CD4-positive, alpha-beta T cell treated with Interleukin-15 for 1 hour (primary cell): Measurements from ENCODE around the gene HIVEP2.
"Not testable (repeated sequence)": the region's sequence is repeated elsewhere in the genome, so short reads cannot be mapped to it uniquely, and the experiment has no call there.

Source experiments
- DNase-seq: peaks from one replicate; pipeline ENCODE4 v3.0.0-alpha.2; 2020

Gene HIVEP2, protein sequence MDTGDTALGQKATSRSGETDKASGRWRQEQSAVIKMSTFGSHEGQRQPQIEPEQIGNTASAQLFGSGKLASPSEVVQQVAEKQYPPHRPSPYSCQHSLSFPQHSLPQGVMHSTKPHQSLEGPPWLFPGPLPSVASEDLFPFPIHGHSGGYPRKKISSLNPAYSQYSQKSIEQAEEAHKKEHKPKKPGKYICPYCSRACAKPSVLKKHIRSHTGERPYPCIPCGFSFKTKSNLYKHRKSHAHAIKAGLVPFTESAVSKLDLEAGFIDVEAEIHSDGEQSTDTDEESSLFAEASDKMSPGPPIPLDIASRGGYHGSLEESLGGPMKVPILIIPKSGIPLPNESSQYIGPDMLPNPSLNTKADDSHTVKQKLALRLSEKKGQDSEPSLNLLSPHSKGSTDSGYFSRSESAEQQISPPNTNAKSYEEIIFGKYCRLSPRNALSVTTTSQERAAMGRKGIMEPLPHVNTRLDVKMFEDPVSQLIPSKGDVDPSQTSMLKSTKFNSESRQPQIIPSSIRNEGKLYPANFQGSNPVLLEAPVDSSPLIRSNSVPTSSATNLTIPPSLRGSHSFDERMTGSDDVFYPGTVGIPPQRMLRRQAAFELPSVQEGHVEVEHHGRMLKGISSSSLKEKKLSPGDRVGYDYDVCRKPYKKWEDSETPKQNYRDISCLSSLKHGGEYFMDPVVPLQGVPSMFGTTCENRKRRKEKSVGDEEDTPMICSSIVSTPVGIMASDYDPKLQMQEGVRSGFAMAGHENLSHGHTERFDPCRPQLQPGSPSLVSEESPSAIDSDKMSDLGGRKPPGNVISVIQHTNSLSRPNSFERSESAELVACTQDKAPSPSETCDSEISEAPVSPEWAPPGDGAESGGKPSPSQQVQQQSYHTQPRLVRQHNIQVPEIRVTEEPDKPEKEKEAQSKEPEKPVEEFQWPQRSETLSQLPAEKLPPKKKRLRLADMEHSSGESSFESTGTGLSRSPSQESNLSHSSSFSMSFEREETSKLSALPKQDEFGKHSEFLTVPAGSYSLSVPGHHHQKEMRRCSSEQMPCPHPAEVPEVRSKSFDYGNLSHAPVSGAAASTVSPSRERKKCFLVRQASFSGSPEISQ (N-terminal part only)

DNA sequence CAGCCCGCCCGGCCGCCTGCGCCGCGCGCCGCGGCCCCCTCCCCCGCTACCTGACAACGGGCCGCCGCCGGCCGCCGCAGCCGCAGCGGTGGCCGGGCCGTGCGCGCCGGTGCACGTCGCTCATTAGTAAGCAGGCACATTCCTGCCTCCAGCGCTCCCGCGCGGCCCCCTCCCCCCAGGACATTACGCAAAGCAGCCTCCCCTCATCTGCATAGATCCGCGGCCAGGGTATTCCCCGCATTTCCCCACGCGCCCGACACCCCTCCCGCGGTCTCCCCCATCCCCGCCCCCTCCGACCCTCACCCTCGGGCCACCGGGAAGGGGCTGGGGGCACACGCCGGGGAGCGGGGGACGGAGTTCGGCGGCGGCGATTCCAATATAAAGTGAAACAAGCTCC lies at the start of gene HIVEP2:
Gene HIVEP2 (minus strand): TSS at position 128 of the 397 bp plus-strand sequence. CDS start 170,438 bp downstream, outside the sequence.
- DNase-seq, result peak; percentile 93

DNA sequence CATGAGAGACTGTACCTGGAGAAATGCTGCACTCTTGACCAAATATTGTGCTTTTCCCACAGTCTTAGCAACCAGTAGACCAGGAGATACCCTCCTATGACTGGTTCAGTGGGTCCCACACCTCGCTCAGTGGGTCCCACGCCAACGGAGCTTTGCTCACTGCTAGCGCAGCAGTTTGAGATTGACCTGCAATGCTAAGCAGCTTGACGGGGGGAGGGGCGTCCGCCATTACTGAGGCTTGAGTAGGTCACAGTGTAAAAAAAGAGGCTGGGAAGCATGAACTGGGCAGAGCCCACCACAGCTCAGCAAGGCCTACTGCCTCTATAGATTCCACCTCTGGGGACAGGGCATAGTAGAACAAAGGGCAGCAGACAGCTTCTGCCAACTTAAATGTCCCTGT lies 49.0 kb upstream of the HIVEP2 start:
- DNase-seq, result no peak

DNA sequence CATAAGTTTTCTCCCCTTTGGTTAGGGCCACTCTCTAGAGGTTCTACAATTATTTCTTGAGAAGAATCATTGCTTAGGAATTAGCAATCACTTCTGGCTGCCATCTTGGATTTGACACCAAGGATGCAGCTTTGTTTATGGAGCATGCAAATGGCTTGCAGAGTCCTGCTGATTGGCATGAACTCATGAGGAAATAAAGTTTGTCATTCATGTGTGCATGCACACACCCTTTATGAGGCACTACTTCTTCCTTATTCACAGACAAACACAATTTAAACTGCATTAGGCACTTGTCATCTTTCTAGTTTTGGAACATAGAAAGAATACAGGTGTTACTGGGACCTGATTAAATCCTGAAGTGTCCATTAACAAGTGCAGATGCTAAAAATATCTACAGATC lies 42.5 kb upstream of the HIVEP2 start:
- DNase-seq, result no peak

DNA sequence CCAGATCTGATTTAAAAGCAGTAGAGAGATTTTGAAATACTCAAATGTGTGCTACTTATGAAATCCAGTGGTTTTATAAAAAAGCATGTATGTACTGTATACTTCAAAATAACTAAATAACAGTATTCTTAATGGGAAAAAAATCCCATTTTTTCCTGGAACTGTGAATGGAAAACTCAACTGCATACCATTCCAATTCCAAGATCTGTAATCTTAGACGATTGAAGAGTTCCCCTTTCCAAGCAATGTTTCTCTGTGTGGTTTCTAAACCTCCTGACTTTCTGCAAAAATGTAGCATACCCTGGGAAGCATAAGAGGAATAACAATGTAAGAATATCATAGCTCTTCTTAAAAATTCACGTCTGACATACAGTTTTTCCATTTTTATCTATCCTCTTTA lies 40.3 kb upstream of the HIVEP2 start:
- DNase-seq, result no peak

DNA sequence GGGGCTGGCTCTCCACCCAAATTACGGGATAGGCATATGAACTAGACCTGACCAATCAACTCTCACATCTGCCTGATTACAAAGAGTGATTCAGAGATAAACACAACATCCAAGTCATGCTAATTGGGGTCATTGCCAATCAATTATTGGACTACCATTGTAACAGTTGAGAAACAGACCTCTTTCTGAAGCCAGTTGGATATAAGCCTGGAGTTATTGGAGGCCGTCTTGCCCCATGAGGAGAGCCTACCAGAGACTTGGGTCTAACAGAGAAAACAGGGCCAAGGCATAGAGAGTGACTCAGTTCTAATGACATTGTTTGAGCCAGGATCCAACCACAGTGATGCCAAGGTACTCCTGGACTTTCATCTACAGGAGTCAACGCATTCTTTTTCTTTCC lies 39.4 kb upstream of the HIVEP2 start:
- DNase-seq, result no peak

DNA sequence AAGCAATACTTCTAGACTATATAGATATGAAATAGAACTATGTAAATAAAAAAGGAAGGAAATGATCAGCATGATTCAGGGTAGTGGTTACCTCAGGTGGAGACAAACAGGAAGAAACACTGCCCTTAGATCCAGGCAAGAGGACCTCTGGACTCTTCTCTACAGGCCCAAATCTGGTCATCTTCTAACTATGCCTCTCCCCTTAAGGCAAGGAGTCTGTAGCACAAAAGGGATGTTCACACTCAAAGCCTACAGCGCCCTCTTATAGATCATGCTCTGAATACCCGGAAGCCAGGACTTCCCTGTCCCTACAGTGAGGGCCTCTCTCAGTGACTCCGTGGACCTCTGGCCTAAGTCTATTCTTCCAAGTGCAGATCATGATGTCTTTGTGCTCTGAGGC lies 30.4 kb upstream of the HIVEP2 start:
- DNase-seq, result no peak

DNA sequence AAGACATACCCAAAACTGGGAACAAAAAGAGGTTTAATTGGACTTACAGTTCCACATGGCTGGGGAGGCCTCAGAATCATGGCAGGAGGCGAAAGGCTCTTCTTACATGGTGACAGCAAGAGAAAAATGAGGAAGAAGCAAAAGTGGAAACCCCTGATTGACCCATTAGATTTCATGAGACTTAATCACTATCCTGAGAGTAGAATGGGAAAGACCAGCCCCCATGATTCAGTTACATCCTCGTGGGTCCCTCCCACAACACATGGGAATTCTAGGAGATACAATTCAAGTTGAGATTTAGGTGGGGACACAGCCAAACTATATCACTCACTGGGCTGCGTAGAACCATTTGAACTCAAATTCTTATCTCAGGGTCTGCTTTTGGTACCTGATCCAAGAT lies 26.0 kb upstream of the HIVEP2 start:
- DNase-seq, result not testable (repeated sequence)

DNA sequence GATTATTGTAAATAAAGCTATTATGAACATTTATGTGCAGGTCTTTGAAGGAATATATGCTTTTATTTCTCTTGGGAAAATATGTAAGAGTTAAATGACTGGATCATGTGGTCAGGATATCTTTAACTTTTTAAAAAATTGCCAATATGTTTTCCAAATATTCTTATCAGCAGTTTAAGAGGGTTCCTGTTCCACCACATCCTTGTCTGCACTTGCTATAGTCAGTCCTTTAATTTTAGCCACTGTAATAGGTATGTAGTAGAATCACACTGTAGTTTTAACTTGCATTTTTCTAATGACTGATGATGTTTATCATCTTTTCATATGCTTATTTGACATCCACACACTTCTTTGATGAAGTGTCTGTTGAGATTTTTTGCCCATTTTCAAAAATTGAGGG lies 23.6 kb upstream of the HIVEP2 start:
- no peak for DNase-seq

DNA sequence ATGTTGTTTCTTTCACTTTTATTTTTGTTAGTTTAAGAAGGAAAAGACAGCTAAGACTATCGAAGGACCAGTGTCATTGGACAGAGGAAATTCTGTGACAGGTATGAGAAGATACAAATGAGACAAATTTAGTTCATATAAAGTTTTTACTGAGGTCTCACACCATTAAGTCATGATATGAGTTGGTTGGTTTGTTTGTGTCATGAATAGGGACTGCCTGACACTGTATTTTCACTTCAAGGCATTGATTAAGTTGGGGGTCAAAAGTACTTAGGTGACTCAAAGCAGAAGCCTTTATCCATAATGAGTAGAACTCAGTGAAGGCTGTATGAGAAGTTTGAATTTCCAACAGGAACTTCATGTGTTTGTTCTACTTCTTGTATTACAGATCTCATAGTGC lies 21.3 kb upstream of the HIVEP2 start:
- DNase-seq, result no peak

DNA sequence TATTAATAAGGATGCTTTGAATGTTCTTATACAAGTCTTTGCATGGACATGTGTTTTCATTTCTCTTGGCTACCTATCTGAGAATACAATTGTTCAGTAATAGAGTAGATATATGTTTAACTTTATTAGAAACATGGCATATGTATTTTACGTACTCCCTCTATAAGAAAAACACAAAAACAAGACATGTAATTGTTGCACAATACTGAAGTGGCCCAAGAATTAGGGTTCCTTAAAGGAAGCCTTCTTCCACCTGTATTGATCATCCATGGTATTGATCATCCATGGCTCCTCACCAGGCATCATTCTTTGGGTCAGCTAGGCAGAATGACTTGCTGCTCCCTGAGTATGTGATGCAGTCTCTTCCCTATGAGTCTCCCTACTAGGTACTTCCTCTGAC lies 20.2 kb upstream of the HIVEP2 start:
- no peak for DNase-seq

DNA sequence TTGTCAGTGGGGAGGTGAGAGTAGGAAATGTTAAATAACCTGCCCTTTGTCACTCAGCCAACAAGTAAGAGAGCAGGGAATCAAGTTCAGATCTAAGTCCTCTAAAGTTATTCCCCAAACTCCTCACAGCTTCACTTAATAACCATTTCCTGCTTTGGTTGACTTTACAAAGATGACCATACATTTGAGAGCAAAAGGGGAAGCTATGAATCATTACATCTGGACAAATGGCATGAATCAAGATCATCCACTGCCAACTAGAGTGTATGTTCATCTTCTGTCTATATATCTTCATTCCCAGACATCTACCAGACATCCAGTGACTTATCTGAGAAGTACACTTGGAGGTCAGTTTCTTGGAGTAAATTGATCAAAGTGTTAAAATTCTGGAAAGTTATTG lies 15.1 kb upstream of the HIVEP2 start:
- DNase-seq, result no peak

DNA sequence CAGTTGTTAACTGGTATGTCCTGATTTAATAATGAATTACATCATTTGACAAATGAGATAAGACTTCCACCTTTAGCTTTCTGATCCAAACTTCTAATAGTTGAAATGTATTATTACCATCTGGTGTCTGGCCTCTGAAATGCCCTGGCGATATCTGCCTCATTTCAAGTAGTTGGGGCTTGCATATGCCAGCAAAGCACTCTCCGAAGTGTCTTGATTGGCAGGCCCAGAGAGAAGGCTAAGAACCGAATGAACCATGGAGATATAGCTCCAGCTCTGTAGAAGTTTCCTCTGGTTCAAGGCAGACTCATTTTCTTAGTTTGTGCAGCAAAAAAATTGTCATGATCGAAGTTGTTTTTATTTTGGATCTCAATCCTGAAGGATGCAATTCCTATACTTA lies 13.4 kb upstream of the HIVEP2 start:
- DNase-seq, result no peak

DNA sequence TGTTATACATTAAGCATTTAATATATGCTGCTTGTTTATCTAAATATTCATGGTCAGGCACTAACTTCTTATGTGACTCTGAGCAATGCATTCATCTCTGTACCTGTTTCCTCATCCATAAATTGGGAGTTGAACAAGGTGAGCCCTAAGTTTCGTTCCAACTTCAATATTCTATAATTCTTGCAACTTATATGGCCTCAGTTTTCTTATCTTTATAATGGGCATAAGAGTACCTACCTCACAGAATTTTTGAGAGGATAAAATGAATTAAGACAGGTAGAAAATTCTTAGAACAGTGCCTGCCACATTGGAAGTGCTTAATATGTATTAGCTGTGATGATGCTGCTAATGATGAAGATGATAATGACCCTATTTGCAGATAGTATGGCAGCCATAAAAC lies 11.8 kb upstream of the HIVEP2 start:
- no peak for DNase-seq

DNA sequence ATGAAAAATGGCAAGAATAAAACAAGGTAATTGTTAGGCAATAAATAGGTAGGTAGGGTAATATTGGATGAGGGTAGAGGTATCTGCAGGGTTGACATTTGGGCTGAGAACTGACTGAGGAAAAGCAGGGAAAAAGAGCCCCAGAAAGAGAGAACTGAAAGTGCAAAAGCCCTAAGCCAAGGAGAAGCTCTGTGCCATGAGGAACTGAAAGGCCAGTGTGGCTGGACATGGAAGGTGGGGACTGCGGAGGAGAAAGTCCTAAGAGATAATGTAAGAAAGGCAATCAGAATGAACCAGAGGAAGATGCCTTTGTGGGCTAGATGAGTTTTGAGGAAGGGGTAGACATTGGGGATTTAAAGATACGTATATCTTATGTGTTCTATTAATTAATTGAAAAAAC lies 9.9 kb upstream of the HIVEP2 start:
- DNase-seq, result peak; percentile 19

DNA sequence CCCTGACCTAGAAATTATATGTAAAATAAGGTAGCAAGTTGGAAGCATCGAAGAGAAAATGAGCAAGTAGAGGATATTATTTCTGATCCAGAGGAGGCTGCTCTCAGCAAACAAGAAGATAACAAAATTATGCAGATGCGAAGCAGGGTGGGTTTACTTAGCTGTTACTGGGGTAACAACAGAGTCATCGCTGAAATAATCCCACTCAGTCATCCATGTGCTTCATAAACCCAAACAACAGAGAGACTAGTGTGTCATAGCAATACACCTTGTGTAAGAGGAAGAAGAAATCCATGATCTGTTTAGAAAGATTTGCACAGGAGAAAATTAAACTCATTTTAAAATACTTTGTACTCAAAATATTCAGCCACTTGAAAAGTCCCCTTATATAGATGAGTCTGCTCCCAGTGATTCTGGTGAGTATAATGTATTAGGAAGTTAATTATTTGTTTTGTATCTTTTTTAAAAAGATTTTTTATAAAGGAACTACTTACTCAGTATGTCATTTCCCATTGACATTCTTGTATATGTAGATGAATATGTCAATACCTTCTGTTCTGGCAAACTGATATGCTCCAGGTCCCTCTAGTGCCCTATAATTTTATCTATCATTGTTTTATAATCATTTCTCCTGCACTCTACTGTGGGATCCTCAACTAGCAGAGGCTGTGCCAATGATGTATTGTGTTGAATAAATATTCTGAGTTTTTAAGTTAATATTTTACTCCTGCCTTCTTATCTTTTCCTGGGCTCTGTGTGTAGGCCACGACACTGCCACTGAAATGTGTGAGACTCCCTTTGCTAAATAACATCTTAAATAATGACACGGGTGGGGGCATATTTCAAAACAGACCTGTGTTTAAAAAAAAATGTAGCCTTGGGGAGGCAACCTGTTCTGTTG lies 8.6 kb upstream of the HIVEP2 start:
- DNase-seq, result no peak

DNA sequence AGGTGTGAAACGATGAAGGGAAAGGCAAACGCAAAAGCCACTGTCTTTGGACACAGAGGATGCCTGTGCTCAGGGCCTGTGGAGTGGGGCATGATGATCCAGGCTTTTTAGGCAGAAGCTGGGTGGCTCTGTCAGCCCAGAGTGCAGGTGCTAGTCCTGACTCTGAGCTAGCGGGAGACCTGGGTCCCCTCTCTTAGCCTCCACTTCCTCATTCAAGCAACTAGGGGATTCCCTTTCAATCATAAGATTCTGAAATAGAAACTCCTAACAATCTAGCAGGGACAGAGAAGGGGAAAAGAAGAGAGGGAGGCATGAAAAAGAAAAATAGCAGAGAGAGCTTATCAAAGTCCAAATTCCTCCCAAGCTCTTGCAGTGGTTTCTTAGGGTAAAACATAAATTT lies 7.6 kb upstream of the HIVEP2 start:
- peak; percentile 46 for DNase-seq

DNA sequence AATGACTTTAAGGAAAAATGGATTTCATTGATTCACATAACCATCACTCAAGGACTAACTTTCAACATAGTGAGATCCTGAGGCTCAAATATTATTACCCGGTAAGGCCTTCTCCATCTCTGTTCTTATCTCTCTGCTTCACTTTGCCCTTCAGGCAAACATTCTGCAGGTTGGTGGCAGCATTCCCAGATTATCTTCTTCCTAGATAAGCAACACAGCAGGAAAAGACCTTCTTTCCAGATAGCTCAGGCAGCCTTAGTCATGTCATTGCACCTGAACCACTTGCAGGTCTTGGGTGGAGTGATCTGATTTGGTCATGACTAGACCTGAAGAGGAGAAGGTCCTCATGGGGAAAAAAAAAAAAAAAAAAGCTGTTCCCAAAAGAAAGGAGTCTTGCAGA lies 5.3 kb upstream of the HIVEP2 start:
- DNase-seq, result no peak

DNA sequence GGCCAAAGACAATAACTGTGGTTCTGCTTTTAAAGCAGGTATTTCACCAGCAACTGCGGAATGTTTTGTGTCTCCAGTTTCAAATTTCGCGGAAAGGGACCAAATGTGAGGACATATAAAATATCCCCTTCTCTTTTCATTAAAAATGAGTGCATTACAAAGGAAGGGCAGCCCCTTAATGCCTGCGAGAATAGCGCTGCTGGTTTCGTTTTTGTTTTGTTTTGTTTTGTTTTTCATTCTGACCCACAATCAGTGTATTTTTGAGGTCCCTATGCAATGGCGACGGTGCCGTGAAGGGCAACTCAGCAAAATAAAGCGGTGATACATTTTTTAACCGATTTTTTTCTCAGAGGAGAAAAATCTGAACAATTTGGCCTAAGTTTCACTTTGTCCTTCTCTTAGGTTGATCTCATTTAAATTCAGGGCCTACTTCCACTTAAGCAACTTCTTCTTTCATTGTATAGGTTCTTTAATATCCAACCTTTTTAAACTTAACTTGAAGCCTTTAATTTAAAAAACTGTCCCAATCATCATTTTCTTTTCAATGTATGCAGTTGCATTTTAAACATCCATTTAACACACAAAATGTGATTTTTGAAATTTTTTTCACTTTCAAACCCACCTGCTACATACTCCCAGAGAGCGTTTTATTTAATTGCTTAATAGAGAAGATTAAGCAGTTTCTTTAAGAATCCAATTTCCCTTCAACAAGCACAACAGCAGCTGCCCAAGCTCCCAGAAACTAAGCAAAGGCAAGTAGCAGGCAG lies 2.9 kb upstream of the HIVEP2 start:
- no peak for DNase-seq

DNA sequence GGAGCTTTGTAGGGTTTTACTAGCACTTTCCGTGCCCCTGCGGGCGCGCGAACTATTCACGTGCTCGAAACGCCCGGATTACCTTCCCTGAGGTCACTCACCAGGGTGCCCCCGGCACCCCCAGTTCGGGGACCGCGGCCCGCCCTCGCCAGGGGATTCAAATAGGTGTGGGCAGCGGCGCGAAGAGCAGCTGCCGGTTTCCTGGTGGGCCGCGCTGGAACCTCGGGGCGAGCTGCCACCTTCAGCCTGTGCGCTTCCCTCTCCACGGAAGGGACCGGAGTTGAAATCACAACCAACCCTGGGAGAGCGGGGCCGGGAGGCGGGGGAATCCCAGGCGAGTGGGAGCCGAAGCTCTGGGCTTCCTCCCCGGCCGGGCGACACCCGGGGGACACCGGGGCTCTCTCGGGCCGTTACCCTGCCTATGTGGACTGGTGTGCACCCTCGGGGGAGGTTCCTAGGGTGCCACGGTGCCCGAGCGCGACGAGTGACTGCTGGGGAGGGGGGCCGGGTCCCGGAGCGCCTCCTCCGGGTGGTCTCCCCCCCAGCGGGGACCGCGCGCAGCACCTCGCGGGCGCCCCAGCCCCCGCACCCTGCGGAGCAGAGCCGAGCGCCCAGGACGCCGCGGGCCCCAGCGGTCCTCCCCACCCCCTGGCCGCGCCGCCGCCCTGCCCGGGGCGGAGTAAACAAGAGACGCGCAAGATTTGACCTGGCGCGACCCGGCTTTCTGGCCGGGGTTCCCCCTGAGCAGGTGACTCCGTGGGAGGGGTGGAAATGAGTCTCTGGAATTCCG lies 2.1 kb upstream of the HIVEP2 start:
- DNase-seq, result peak; percentile 91

DNA sequence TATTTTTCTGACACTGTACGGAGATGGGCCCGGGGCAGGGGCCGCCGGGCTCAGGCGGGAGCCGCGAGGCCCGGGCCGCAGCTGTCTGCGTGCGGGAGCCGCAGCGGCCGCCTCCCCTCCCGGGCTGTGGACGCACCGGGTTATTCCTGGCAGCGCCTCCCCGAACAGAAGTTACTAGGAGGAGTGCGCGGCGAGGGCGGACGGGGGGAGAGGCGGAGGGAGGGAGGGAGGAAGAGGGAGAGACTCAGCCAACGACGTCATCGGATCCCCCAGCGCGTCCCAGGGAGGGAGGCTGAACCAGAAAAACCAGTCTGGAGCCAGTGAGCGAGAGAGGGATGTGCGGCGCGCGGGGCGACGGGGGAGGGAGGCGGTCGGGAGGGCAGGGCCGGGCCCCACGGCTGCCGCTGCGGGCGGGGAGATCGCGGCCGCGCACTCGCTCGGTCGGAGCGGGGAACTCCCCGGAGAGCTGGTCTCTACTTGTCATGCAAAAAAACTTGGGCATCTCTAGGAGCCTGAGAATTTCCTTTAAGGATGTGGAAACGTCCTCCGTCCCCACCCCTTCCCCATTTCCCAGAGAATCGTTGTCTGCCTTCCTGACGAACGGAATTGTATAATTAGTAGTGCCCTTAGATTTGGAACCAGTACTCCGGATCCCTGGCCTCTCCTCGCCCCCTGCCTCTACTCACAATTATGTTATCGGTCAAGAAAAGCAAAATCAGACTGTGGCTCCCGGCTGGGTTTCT lies 1.4 kb upstream of the HIVEP2 start:
- peak; percentile 97 for DNase-seq
